Brain pericyte (primary cell): Measurements from ENCODE around the gene CFAP20DC.
"Not testable (repeated sequence)": the region's sequence is repeated elsewhere in the genome, so short reads cannot be mapped to it uniquely, and the experiment has no call there.

Experiments
- DNase-seq: peaks from one replicate; pipeline ENCODE4 v3.0.0-alpha.2; 2012; ENCODE audit warnings: low read depth, low spot score

CFAP20DC gene

DNA sequence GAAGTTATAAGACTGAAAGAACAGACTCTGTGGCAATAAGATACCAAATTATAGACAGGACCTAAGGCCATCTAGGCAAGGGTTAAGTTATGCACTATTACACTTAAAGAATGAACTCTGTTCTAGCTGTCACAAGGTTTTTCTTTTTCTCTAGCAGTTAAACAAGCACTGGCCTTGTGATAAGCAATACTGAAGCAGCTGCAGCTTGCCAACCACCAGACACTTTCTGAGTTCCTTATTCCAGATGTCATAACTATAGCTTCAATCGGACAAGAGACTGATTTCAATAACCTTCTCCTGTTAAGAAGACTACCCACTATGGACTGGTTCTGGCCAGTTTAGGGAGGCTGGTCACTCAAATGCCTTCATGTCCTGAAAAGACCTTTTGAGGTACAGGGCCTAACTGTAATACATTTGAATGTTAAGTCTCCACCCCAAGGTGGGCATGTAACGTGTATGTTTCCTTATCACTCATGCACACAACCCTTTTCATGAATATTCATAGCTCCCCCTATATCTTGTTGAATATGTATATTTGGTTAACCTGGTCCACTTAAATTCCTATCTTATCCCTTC, 85.8 kb downstream of the CFAP20DC start:
- no peak for DNase-seq

DNA sequence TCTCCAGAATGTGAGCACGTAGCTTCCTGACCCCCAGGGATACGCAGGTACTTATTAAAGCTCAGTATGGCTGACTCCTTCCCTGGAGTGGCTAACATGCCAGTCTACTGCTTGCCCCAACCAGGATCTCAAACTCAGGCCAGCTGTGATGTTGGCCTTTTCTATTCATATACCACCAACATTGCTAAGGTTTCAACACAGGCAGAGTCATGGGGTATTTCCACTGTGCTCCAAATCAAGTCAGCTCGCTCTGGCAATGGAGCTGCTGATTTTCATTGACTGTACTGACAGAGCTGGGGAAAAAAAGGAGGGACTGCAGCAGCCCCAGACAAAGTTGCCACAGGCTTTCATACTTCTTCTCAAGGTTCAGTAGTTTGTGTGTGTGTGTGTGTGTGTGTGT, 87.0 kb downstream of the CFAP20DC start:
- DNase-seq, result no peak

GRCh38 chr3:58962040-58962651, 87.7 kb downstream of the CFAP20DC start:
- no peak for DNase-seq

- no peak for DNase-seq
Measured at GRCh38 chr3:58955308-58955707, 94.5 kb downstream of the CFAP20DC start.

DNA sequence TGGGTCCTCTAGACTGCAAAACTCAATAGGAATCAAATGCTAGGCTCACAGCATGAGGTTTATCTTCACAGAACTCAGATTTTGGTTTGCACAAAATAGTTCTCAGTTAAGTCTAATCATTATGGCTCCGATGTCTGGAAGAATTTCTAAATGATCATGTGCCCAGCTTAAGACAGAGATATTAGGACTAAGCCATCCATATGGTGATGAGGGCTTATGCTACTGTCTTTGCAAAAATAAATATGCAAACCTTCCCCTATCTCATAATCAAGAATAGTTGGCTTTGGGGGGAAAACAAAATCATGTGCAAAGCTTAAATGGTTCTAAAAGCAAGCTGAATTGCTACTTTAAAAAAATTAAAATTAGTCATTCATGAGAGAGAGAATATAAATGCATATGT, 96.5 kb downstream of the CFAP20DC start:
- DNase-seq, result no peak

DNA sequence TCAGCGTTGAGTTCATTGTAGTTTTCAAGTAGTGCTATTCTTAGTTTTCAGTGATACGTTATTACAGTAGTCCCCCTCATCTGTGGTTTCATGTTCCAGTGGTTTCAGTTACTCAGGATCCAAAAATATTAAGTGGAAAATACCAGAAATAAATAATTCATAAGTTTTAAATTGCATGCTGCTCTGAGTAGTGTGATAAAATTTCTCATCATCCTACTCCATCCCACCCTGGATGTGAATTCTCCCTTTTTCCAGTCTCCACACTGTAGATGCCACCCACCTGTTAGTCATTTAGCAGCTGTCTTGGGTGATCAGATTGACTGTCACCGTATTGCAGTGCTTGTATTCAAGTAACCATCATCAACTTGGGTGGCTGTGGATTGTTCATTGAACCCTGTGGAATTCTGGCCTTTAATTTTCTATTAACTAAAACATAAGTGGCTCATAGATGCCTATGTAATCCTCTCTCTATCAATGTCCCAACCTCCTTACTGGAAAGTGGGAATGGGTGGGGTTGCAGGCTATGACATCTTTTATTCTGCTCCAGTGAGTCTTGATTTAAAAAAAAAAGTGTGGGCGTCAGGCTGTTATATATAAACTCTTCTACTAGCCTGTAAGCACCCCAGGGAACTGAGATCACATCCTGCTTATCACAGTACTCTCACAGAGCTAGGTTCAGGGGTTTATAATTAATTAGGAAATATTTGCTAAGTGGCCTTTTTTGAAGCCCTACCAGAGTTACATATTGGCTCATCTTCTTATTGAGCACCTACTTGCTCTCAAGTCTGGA, 97.5 kb downstream of the CFAP20DC start:
- no peak for DNase-seq

DNA sequence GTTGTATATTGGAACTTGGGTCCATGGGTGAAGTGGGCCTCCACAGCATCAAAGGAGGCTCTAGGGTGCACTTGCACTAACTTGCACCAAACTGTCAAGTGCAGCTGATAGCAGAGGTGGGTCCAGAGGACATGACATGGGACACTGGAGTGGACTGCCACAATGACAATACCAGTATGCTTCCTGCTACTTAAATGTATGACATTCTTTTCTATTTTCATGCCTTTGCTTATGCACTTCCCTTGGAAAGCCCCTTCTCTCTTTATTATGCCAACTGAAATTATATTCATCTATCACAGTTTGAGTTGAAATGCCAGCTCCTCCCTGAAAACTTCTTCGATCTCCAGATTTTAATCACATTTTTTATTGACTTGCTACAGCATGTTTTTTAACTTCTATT, 101.8 kb downstream of the CFAP20DC start:
- DNase-seq, result no peak

DNA sequence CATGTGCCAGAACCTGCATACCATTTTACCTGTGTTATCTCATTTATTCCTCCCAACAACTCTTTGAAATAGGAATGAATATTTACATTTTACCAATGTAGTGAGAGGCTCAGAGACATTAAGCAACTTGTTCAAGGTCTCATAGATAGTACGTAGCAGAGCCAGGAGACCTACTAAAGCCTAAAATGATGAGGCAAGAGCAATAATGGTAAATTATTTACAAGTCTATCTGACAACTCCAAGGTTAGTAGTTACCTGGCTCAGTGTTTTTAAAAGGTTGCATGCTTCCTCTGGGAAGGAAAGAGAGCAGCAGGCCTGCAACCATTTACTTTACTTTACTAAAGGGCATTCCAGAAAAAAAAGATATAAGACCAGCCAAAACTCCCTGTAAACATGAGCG, 103.0 kb downstream of the CFAP20DC start:
- DNase-seq, result no peak

GRCh38 chr3:58938057-58938456, 111.8 kb downstream of the CFAP20DC start:
- DNase-seq, result no peak

GRCh38 chr3:58924578-58924977, 125.2 kb downstream of the CFAP20DC start:
- DNase-seq, result no peak

DNA sequence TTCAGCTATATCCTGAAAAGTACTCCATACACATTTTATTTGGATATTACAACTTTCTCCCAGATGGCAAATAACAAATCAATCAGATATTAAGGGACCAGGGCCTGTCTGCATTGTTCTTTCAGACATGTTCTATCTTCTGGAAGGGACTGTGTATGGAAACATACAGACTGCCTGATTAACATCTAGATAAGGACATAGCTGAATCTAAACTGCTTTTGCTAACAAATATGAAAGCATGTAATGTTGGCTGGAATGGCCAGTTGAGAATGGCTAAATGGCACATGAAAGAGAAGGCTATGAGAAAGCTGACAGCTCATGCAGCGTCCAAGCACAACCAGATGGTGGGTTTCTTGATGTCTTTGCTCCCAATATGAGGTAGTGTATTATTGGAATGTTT, 149.4 kb downstream of the CFAP20DC start:
- no peak for DNase-seq

DNA sequence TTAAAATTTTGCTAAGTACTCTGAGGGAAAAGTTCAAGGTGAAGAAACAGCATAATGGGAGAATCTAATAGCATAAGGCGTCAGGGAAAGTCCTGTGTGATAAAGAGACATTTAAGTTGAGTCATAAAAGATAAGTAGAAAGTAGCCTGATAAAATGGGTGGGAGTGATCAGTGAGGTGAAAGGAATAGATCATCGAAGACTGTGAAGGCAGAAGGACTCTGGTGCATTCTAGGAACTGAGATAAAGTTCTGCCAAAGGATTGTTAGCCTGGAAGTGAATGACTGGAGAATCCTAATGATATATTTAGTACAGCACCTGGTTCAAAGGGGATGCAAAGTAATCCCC, 149.9 kb downstream of the CFAP20DC start:
- DNase-seq, result no peak

DNA sequence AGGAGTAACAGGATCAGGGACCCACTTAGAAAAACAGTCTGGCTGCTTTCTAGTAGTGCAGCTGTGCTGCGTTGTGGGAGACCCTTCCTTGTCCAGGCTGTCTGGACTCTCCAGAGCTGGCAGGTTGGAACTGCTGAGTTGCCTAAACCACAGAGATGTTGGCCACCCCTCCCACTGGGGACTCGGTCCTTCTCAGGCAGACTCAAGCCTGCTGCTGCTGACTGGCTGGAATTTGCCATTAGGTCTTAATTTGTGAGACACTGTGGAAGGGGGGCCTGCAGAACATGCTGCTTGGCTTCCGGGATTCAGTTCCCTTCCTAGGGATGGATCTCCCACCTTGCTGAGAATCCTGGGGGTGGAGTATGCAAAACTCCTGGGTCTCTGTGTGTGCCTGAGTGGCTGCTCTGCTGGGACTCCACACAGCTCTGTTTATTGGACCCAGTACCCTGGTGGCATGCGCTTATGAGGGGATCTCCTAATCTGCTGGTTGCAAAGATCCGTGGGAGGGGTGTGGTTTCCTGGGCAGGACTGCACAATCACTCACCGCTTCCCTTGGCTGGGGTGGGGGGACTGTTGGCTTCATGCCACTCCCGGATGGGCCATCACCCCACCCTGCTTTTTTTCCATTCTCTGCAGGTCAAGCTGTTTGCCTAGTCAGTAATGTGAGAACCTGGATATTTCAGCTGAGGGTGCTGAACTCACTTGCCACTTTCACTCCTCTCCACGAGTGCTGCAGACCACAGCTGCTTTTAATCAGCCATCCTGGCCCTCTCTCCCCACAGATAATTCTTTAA, 150.5 kb downstream of the CFAP20DC start:
- DNase-seq, result no peak

GRCh38 chr3:58898513-58898912, 151.3 kb downstream of the CFAP20DC start:
- no peak for DNase-seq

GRCh38 chr3:58897646-58898045, 152.2 kb downstream of the CFAP20DC start:
- DNase-seq, result no peak

GRCh38 chr3:58895678-58896077, 154.1 kb downstream of the CFAP20DC start:
- DNase-seq, result not testable (repeated sequence)

GRCh38 chr3:58892526-58892925, 157.3 kb downstream of the CFAP20DC start:
- not testable (repeated sequence) for DNase-seq

GRCh38 chr3:58888087-58888486, 161.7 kb downstream of the CFAP20DC start:
- DNase-seq, result no peak

- no peak for DNase-seq
Measured at GRCh38 chr3:58884453-58884852, 165.4 kb downstream of the CFAP20DC start.

DNA sequence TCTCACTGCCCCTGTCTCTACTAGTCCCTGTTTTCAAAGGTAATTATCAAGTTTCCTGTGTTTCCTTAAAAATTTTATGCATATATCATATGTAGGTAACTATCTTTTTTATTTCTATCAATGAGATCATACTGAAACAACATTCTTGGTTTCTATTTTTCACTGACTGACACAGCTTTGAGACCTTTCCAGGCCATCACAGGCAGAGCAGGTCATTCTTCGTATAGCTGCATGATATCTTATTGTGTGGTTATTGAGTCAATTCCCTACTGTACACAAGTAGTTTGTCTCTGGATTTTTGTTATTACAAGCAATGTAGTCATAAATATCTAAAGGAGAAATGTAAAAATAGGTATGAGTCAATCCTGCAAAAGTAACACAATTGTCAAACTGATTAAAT, 169.6 kb downstream of the CFAP20DC start:
- no peak for DNase-seq

- no peak for DNase-seq
Measured at GRCh38 chr3:58874795-58875194, 175.0 kb downstream of the CFAP20DC start.

DNA sequence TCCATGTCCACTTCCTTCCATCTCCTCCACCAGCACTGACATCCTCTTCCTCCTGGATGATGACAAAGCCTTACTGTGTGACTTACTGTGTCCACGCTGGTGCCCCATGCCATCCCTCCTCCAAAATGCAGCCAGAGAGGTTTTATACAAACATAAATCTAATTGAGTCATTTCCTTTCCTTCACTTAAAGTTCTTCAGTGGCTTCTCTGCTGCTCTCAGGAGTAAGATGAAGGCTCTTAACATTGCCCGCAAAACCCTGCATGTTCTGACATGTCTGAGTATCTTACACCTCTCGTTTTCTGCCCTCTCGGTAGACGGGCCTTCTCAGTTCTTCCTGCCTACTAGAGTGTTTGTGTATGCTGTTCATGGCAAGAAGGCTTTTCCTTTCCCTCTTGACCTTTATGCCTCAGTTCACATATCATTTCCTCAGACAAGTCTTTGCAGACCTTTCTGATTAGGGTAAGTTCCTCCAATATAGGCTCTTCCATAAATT, 175.5 kb downstream of the CFAP20DC start:
- no peak for DNase-seq
